ENCODE measurements around the gene PCCB.
"Not testable (repeated sequence)": the region's sequence is repeated elsewhere in the genome, so short reads cannot be mapped to it uniquely, and the experiment has no call there.

The PCCB gene

GRCh38 chr3:136329593-136329992, 79.5 kb downstream of the PCCB start:
- DNase-seq = no peak

- no peak for DNase-seq
These were observed 80.8 kb downstream of the PCCB start for GRCh38 chr3:136330900-136331299.

- DNase-seq = no peak
These were observed 82.2 kb downstream of the PCCB start for GRCh38 chr3:136332302-136332701.

- DNase-seq = no peak
These were observed 82.6 kb downstream of the PCCB start for GRCh38 chr3:136332776-136333175.

GRCh38 chr3:136334209-136334608, 84.1 kb downstream of the PCCB start:
- DNase-seq = no peak

- DNase-seq = not testable (repeated sequence)
These were observed 84.6 kb downstream of the PCCB start for GRCh38 chr3:136334726-136335125.

- DNase-seq = no peak
These were observed 86.4 kb downstream of the PCCB start for GRCh38 chr3:136336329-136337100.

GRCh38 chr3:136343446-136343845, 93.3 kb downstream of the PCCB start:
- DNase-seq = no peak

- DNase-seq = peak; percentile 51
These were observed 93.9 kb downstream of the PCCB start for GRCh38 chr3:136343873-136344555.

- DNase-seq = no peak
These were observed 96.3 kb downstream of the PCCB start for GRCh38 chr3:136346486-136346885.

GRCh38 chr3:136350132-136350531, 100.0 kb downstream of the PCCB start:
- no peak for DNase-seq

- DNase-seq = no peak
These were observed 100.4 kb downstream of the PCCB start for GRCh38 chr3:136350557-136350956.

GRCh38 chr3:136351351-136351750, 101.2 kb downstream of the PCCB start:
- DNase-seq = no peak

GRCh38 chr3:136351905-136352304, 101.8 kb downstream of the PCCB start:
- no peak for DNase-seq

GRCh38 chr3:136353461-136353860, 103.3 kb downstream of the PCCB start:
- DNase-seq = no peak

- DNase-seq = no peak
These were observed 116.1 kb downstream of the PCCB start for GRCh38 chr3:136366289-136366688.

- not testable (repeated sequence) for DNase-seq
These were observed 125.7 kb downstream of the PCCB start for GRCh38 chr3:136375800-136376199.

- no peak for DNase-seq
These were observed 127.4 kb downstream of the PCCB start for GRCh38 chr3:136377508-136377907.

GRCh38 chr3:136378011-136378410, 127.9 kb downstream of the PCCB start:
- no peak for DNase-seq
